OCI-LY1 (cell line): ENCODE results near the gene NIPSNAP2.

ENCODE experiments used
- EZH2 ChIP-seq: fragments of 200-600 bp; sonication (generic), shearing (Covaris generic); IDR thresholded peaks from 2 replicates; pipeline ENCODE4 v1.8.0; 2017; ENCODE audit warnings: borderline replicate concordance, mixed run types, mild to moderate bottlenecking, antibody characterized with exemption, low read length, moderate library complexity, mixed read lengths
- TF ChIP-seq, protein P1 (sequence below): fragments of 200-600 bp; sonication (generic), shearing (Covaris generic); IDR thresholded peaks from 2 replicates; pipeline ENCODE4 v1.5.1; 2017; ENCODE audit warnings: mild to moderate bottlenecking, antibody characterized with exemption, low read length, moderate library complexity, mixed read lengths

DNA sequence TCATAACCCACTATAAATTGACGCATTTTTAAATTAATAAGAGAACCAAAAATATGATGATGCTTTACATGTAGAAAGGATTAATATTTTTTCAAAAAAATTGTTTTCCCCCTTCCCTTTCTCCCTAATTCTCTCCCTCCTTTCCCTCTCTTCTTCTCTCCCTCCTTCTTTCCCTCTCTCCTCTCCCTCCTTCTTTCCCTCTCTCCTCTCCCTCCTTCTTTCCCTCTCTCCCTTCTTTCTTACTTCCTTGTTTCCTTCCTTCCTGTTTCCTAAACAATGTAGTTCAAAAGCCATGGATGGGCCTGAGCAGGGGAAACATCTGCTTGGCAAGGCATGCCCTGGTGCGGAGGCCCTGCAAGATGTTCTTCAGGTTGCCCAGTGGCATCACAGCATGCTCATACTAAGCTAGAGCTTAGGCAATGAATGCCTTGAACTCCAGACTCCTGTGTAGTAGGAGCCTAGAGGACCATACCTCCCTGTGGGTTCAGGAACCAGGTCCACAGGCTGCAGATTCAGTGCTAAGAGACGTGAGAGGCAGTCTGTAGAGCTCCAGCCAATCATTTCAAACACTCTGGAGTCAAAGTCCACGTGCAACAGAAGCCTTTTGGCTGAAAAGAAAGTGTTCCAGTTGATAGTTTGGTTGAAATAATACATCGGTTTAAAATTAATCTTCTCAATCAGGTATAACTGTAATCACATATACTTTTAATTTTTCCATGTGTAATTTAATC, 32.8 kb upstream of the NIPSNAP2 start:
- TF ChIP-seq, protein P1, sequence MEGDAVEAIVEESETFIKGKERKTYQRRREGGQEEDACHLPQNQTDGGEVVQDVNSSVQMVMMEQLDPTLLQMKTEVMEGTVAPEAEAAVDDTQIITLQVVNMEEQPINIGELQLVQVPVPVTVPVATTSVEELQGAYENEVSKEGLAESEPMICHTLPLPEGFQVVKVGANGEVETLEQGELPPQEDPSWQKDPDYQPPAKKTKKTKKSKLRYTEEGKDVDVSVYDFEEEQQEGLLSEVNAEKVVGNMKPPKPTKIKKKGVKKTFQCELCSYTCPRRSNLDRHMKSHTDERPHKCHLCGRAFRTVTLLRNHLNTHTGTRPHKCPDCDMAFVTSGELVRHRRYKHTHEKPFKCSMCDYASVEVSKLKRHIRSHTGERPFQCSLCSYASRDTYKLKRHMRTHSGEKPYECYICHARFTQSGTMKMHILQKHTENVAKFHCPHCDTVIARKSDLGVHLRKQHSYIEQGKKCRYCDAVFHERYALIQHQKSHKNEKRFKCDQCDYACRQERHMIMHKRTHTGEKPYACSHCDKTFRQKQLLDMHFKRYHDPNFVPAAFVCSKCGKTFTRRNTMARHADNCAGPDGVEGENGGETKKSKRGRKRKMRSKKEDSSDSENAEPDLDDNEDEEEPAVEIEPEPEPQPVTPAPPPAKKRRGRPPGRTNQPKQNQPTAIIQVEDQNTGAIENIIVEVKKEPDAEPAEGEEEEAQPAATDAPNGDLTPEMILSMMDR: no peak
- TF ChIP-seq EZH2: no peak
